C4-2B (cell line): ENCODE measurements around the gene TRPC4AP.

ENCODE experiments used
- ZFX ChIP-seq: fragments of 450-650 bp; IDR thresholded peaks from 2 replicates; pipeline ENCODE4 v1.6.1; 2017
- TF ChIP-seq, protein P1 (sequence below): fragments of 450-650 bp; conservative IDR thresholded peaks from 2 replicates; pipeline ENCODE4 v1.5.1; 2017; ENCODE audit warnings: mild to moderate bottlenecking

DNA sequence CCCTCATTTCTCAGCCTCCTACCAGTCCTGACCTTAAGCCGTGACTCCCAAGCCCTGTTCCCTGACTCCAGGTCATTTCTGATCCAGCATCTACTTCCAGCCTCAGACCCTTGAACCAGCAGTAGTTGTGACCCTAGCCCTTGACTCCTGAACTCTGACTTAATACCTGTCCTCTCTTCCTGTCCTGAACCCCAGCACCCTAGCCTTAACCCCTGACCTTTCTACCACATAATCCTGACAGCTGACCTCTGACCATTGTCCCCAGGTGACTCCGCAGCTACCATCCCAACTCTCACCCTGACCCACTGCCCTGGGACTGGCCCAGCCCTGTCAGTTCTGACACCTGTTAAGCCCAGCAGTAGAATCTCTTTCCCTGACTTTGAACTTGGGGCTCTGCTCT is 94.8 kb downstream of the TRPC4AP start:
- TF ChIP-seq, protein P1, sequence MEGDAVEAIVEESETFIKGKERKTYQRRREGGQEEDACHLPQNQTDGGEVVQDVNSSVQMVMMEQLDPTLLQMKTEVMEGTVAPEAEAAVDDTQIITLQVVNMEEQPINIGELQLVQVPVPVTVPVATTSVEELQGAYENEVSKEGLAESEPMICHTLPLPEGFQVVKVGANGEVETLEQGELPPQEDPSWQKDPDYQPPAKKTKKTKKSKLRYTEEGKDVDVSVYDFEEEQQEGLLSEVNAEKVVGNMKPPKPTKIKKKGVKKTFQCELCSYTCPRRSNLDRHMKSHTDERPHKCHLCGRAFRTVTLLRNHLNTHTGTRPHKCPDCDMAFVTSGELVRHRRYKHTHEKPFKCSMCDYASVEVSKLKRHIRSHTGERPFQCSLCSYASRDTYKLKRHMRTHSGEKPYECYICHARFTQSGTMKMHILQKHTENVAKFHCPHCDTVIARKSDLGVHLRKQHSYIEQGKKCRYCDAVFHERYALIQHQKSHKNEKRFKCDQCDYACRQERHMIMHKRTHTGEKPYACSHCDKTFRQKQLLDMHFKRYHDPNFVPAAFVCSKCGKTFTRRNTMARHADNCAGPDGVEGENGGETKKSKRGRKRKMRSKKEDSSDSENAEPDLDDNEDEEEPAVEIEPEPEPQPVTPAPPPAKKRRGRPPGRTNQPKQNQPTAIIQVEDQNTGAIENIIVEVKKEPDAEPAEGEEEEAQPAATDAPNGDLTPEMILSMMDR: no peak
- no peak for TF ChIP-seq ZFX
